ENCODE data around the gene ZCCHC7.
A peak's percentile ranks its signal among the peaks of the same experiment; 100 is the strongest.

DNA sequence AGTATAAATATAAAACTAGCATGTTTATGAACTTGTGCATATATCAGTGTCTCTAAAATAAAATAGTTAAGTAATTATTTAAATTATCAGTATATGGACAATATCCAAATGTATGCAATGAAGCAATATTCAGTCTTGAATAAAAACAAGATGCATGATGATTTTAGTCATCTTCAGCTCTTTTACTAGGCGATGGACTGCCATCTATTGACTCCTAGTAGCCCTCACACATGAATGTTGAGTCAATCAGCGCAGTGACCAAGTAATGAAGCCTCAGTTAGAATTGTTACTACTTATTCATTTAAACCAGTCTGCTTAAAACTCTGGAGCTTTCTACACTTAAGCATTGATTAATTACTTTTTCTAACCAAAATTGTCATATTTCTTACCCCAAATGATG is 209.2 kb downstream of the ZCCHC7 start:
- TF ChIP-seq RAD21 (IDR thresholded peaks at IDR 0.05), result peak; percentile 41 to 48
- TF ChIP-seq, protein P1, sequence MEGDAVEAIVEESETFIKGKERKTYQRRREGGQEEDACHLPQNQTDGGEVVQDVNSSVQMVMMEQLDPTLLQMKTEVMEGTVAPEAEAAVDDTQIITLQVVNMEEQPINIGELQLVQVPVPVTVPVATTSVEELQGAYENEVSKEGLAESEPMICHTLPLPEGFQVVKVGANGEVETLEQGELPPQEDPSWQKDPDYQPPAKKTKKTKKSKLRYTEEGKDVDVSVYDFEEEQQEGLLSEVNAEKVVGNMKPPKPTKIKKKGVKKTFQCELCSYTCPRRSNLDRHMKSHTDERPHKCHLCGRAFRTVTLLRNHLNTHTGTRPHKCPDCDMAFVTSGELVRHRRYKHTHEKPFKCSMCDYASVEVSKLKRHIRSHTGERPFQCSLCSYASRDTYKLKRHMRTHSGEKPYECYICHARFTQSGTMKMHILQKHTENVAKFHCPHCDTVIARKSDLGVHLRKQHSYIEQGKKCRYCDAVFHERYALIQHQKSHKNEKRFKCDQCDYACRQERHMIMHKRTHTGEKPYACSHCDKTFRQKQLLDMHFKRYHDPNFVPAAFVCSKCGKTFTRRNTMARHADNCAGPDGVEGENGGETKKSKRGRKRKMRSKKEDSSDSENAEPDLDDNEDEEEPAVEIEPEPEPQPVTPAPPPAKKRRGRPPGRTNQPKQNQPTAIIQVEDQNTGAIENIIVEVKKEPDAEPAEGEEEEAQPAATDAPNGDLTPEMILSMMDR (IDR thresholded peaks at IDR 0.05; ENCODE audit: low read depth, low read length, missing input control), result no peak
- no peak for TF ChIP-seq REST (IDR thresholded peaks at IDR 0.05)
- TF ChIP-seq RXRA (IDR thresholded peaks at IDR 0.05), result no peak
- TF ChIP-seq NR2F2 (IDR thresholded peaks at IDR 0.05), result no peak
- no peak for TF ChIP-seq ATF3 (IDR thresholded peaks at IDR 0.05)
- TF ChIP-seq GABPA (IDR thresholded peaks at IDR 0.05 in 1 of 2, conservative IDR thresholded peaks at IDR 0.05 in 1 of 2), result no peak
- TF ChIP-seq, protein P2, sequence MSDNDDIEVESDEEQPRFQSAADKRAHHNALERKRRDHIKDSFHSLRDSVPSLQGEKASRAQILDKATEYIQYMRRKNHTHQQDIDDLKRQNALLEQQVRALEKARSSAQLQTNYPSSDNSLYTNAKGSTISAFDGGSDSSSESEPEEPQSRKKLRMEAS (IDR thresholded peaks at IDR 0.05), result no peak
- no peak for TF ChIP-seq EGR1 (IDR thresholded peaks at IDR 0.05; ENCODE audit: low read depth in 2 of 2)
- no peak for TF ChIP-seq HNF4G (IDR thresholded peaks at IDR 0.05)
- no peak for TF ChIP-seq SP1 (IDR thresholded peaks at IDR 0.05)
- TF ChIP-seq TAF1 (conservative IDR thresholded peaks at IDR 0.05), result no peak
- no peak for TF ChIP-seq JUND (IDR thresholded peaks at IDR 0.05)
- TF ChIP-seq YY1 (IDR thresholded peaks at IDR 0.05), result no peak
